ENCODE data around the gene MROH8.
"Not testable (repeated sequence)": the region's sequence is repeated elsewhere in the genome, so short reads cannot be mapped to it uniquely, and the experiment has no call there.

Gene MROH8

DNA sequence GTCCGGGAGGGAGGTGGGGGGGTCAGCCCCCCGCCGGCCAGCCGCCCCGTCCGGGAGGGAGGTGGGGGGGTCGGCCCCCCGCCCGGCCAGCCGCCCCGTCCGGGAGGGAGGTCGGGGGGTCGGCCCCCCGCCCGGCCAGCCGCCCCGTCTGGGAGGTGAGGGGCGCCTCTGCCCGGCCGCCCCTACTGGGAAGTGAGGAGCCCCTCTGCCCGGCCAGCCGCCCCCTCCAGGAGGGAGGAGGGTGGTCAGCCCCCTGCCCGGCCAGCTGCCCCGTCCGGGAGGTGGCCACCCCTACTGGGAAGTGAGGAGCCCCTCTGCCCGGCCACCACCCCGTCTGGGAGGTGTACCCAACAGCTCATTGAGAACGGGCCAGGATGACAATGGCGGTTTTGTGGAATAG, 53.1 kb downstream of the MROH8 start:
- not testable (repeated sequence) for H3K27ac ChIP-seq (ENCODE audit: low read length); H3K4me1 ChIP-seq (ENCODE audit: control insufficient read depth, insufficient read depth, low read length); H3K27me3 ChIP-seq (ENCODE audit: control insufficient read depth in 1 of 2, insufficient read depth in 2 of 2, low read length in 2 of 2); H3K9me3 ChIP-seq (ENCODE audit: control insufficient read depth in 2 of 2, low read length in 2 of 2); H3K36me3 ChIP-seq (ENCODE audit: control insufficient read depth in 2 of 2, insufficient read depth in 2 of 2, low read length in 2 of 2); H3K9ac ChIP-seq (ENCODE audit: low read length in 2 of 2); H3K4me3 ChIP-seq (ENCODE audit: low read length in 2 of 2)

DNA sequence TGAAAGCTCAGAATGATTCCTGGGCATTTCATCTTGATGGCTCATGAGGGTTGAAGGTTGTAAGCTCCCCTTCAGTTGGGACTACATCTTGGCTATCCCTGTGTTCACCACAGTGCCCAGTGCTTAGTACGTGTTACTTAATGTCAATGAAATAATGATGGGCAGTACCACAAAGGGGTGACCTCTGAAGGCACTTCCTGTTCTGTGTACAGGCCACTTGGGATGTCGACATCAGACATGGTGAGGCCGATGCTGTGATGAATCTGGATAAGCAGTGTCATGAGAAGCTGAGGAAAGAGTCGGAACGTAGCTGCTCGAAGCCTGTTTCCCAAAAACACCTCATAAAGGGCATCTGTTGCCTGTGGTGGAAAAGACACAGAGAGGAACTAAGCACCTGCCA, 55.9 kb downstream of the MROH8 start:
- Histone ChIP-seq H3K27me3 (ENCODE audit: control insufficient read depth in 1 of 2, insufficient read depth in 2 of 2, low read length in 2 of 2) (no peaks in the 10 kb centered on the region), H3K36me3 (ENCODE audit: control insufficient read depth in 2 of 2, insufficient read depth in 2 of 2, low read length in 2 of 2) (no peaks in the 10 kb centered on the region), H3K4me3 (ENCODE audit: low read length in 2 of 2) (no peak overlapping the region), H3K9me3 (ENCODE audit: control insufficient read depth in 2 of 2, low read length in 2 of 2) (no peaks in the 10 kb centered on the region), H3K9ac (ENCODE audit: low read length in 2 of 2) (no peak overlapping the region), H3K4me1 (ENCODE audit: control insufficient read depth, insufficient read depth, low read length) (no peaks in the 10 kb centered on the region), H3K27ac (ENCODE audit: low read length) (no peak overlapping the region)

DNA sequence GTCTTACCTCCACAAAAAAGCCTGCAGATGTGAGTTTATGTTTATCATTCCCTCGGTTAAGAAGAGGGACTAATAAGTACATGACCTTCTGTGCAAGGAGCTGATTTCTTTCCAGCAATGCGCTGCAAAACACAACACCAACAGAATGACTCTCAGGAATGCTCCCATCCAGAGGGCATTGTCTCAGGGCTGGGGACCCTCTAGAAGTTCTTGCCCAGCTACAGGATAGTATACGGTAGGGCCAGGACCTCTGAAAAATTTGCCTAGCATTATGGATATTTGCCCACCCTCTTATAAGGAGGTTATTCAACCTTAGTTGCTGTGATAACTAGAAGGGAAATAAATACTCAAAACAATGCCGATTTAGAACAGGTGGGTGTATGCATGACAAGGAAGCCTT, 58.9 kb downstream of the MROH8 start:
- no peak overlapping the region for H3K4me3 ChIP-seq (ENCODE audit: low read length in 2 of 2)
- H3K4me1 ChIP-seq (ENCODE audit: control insufficient read depth, insufficient read depth, low read length): no peaks in the 10 kb centered on the region
- H3K36me3 ChIP-seq (ENCODE audit: control insufficient read depth in 2 of 2, insufficient read depth in 2 of 2, low read length in 2 of 2): no peaks in the 10 kb centered on the region
- H3K9me3 ChIP-seq (ENCODE audit: control insufficient read depth in 2 of 2, low read length in 2 of 2): no peaks in the 10 kb centered on the region
- H3K27ac ChIP-seq (ENCODE audit: low read length): no peak overlapping the region
- no peaks in the 10 kb centered on the region for H3K27me3 ChIP-seq (ENCODE audit: control insufficient read depth in 1 of 2, insufficient read depth in 2 of 2, low read length in 2 of 2)
- no peak overlapping the region for H3K9ac ChIP-seq (ENCODE audit: low read length in 2 of 2)

DNA sequence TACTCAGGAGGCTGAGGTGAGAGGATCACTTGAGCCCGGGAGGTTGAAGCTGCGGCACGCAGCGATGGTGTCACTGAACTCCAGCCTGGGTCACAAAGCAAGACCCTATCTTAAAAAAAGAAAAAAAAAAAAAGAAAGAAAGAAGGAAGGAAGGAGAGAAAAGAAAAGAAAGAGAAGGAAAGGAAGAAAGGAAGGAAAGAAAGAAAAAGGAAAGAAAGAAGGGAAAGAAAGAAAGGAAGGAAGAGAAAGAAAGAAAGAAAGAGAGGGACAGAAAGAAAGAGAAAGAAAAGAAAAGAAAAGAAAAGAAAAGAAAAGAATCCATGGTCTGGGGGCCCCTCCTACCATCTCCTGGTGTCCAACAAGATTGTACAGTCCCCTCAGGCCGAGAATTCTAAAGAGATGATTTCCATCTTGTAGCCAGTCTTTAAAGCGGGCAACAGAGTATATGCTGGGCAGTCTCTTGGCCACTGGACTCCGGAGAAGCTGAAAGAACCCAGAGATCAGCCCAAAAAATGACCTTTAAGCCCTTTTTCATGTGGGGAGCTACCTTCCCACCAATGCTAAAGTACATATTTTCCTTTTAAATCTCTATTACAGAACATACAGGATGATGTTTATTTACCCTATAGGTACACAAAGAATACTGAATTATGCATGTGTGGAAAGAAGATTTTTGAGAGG, 59.9 kb downstream of the MROH8 start:
- Histone ChIP-seq H3K36me3 (ENCODE audit: control insufficient read depth in 2 of 2, insufficient read depth in 2 of 2, low read length in 2 of 2) (no peaks in the 10 kb centered on the region), H3K27ac (ENCODE audit: low read length) (no peak overlapping the region), H3K4me3 (ENCODE audit: low read length in 2 of 2) (no peak overlapping the region), H3K27me3 (ENCODE audit: control insufficient read depth in 1 of 2, insufficient read depth in 2 of 2, low read length in 2 of 2) (no peaks in the 10 kb centered on the region), H3K9me3 (ENCODE audit: control insufficient read depth in 2 of 2, low read length in 2 of 2) (no peaks in the 10 kb centered on the region), H3K9ac (ENCODE audit: low read length in 2 of 2) (no peak overlapping the region), H3K4me1 (ENCODE audit: control insufficient read depth, insufficient read depth, low read length) (no peaks in the 10 kb centered on the region)

DNA sequence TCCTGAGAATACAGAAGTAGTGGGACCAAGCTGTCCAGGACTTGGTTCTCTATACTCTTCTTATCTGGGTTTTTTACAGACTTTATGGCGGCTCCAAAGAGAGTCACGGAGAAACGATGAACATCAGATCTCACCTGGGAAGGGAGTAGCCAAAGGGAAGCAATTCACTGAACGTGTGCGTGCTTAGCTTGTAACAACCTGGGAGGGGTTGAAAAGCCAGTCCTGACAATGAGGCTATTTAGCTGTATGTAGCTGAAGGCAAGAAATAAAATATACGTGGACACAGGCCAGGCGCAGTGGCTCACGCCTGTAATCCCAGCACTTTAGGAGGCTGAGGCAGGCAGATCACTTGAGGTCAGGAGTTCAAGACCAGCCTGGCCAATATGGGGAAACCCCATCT, 65.3 kb downstream of the MROH8 start:
- Histone ChIP-seq H3K4me1 (ENCODE audit: control insufficient read depth, insufficient read depth, low read length) (no peaks in the 10 kb centered on the region), H3K9ac (ENCODE audit: low read length in 2 of 2) (no peak overlapping the region), H3K27ac (ENCODE audit: low read length) (no peak overlapping the region), H3K9me3 (ENCODE audit: control insufficient read depth in 2 of 2, low read length in 2 of 2) (no peaks in the 10 kb centered on the region), H3K27me3 (ENCODE audit: control insufficient read depth in 1 of 2, insufficient read depth in 2 of 2, low read length in 2 of 2) (no peaks in the 10 kb centered on the region), H3K36me3 (ENCODE audit: control insufficient read depth in 2 of 2, insufficient read depth in 2 of 2, low read length in 2 of 2) (no peaks in the 10 kb centered on the region), H3K4me3 (ENCODE audit: low read length in 2 of 2) (no peak overlapping the region)

DNA sequence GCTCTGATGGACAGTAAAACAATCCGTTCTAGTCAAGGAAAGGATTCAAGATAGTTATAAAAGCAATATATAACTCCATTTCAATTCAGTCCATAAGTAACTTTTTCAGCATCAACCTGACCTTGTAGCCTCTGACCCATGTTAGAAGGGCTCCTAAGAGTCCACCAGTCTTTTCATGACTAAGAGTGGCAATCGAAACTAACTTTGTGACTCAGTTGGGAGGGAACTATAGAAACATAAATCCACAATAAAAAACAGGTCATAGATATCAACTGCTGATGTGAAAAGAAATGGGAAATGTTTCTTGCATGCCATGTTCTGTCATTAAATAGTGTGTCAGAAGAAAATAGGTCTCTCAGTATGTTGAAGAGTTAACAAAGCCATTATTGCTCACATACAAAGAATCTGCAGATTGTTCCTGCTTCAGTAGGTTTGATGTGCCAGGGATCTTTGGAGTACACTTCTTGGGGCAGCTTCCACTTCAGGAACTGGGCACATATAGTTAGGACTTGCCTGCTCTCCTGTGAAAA, 67.4 kb downstream of the MROH8 start:
- no peaks in the 10 kb centered on the region for H3K27me3 ChIP-seq (ENCODE audit: control insufficient read depth in 1 of 2, insufficient read depth in 2 of 2, low read length in 2 of 2)
- no peak overlapping the region for H3K9ac ChIP-seq (ENCODE audit: low read length in 2 of 2)
- no peaks in the 10 kb centered on the region for H3K36me3 ChIP-seq (ENCODE audit: control insufficient read depth in 2 of 2, insufficient read depth in 2 of 2, low read length in 2 of 2)
- no peaks in the 10 kb centered on the region for H3K9me3 ChIP-seq (ENCODE audit: control insufficient read depth in 2 of 2, low read length in 2 of 2)
- H3K27ac ChIP-seq (ENCODE audit: low read length): no peak overlapping the region
- no peaks in the 10 kb centered on the region for H3K4me1 ChIP-seq (ENCODE audit: control insufficient read depth, insufficient read depth, low read length)
- H3K4me3 ChIP-seq (ENCODE audit: low read length in 2 of 2): no peak overlapping the region

DNA sequence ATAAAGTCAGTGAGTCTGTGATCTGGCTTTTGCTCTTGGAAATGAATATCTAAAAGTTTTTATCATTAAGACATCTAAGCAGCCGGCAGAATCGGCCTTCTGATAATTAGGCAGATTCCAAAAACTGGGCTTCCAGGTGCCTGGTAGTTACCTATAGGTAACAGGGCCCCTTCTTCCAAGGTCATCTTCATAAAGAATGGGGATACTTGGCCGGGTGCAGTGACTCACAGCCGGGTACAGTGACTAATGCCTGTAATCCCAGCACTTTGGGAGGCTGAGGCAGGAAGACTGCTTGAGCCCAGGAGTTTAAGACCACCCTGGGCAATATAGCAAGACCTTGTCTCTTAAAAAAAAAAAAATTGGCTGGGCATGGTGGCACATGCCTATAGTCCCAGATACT, 70.7 kb downstream of the MROH8 start:
- Histone ChIP-seq H3K4me1 (ENCODE audit: control insufficient read depth, insufficient read depth, low read length) (no peaks in the 10 kb centered on the region), H3K36me3 (ENCODE audit: control insufficient read depth in 2 of 2, insufficient read depth in 2 of 2, low read length in 2 of 2) (no peaks in the 10 kb centered on the region), H3K27me3 (ENCODE audit: control insufficient read depth in 1 of 2, insufficient read depth in 2 of 2, low read length in 2 of 2) (no peaks in the 10 kb centered on the region), H3K9me3 (ENCODE audit: control insufficient read depth in 2 of 2, low read length in 2 of 2) (no peaks in the 10 kb centered on the region), H3K4me3 (ENCODE audit: low read length in 2 of 2) (no peak overlapping the region), H3K27ac (ENCODE audit: low read length) (no peak overlapping the region), H3K9ac (ENCODE audit: low read length in 2 of 2) (no peak overlapping the region)

DNA sequence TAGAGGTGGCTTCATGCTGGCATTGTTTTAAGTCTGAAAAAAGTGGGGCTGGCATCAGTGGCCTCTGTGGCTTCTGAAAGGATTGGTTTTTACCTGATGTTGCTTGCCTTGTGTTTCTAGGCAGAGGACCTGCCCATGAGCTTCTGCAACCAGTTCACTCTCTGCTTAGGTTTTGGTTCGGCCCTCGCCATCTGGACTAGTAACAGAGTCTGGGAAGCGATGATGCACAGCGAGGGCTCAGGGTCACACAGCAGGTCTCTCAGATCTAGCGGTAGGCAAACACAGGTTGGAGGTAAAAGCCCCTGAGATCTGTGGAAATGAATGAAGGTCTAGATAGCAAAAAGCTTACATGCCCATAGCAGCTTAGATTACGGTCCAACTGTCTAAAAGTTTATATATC, 76.8 kb downstream of the MROH8 start:
- Histone ChIP-seq H3K27me3 (ENCODE audit: control insufficient read depth in 1 of 2, insufficient read depth in 2 of 2, low read length in 2 of 2) (no peaks in the 10 kb centered on the region), H3K4me1 (ENCODE audit: control insufficient read depth, insufficient read depth, low read length) (no peaks in the 10 kb centered on the region), H3K9me3 (ENCODE audit: control insufficient read depth in 2 of 2, low read length in 2 of 2) (no peaks in the 10 kb centered on the region), H3K9ac (ENCODE audit: low read length in 2 of 2) (no peak overlapping the region), H3K27ac (ENCODE audit: low read length) (no peak overlapping the region), H3K36me3 (ENCODE audit: control insufficient read depth in 2 of 2, insufficient read depth in 2 of 2, low read length in 2 of 2) (no peaks in the 10 kb centered on the region), H3K4me3 (ENCODE audit: low read length in 2 of 2) (no peak overlapping the region)

DNA sequence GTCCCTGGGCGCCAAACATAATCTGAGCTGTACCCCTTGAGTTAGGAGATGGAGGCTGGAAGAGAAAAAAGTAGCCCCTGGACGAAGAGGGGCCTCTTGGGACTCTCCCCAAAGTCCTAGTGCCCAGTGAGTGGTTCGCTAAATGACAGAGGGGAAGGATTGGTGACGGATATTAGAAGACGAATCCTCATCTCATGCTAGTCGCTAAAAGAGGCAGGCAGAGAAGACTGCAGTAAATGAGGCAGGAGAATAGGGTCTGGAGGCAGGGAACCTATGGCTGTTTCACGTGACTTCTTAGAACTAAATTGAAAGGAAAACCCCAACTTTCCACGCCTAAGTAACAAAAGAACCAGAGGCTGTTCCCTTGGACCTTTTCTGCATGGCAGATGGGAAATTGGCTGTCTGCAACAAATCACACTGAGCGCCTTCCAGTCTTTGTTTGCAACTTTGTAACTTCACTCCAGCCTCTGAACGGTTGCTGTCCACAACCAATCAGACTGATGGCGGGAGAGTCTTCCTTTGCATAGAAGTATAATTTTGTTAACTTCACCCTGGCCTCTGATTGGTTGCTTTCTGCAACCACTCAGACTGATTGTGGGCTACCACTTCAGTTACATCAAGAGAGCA, 82.8 kb downstream of the MROH8 start:
- Histone ChIP-seq H3K9ac (ENCODE audit: low read length in 2 of 2) (peak overlapping the region; percentile 62 to 71), H3K4me1 (ENCODE audit: control insufficient read depth, insufficient read depth, low read length) (peaks cover 12% of the 10 kb centered on the region), H3K36me3 (ENCODE audit: control insufficient read depth in 2 of 2, insufficient read depth in 2 of 2, low read length in 2 of 2) (no peaks in the 10 kb centered on the region), H3K4me3 (ENCODE audit: low read length in 2 of 2) (peak overlapping the region; percentile 86 to 88), H3K27me3 (ENCODE audit: control insufficient read depth in 1 of 2, insufficient read depth in 2 of 2, low read length in 2 of 2) (no peaks in the 10 kb centered on the region), H3K9me3 (ENCODE audit: control insufficient read depth in 2 of 2, low read length in 2 of 2) (no peaks in the 10 kb centered on the region), H3K27ac (ENCODE audit: low read length) (peak overlapping the region; percentile 49)

DNA sequence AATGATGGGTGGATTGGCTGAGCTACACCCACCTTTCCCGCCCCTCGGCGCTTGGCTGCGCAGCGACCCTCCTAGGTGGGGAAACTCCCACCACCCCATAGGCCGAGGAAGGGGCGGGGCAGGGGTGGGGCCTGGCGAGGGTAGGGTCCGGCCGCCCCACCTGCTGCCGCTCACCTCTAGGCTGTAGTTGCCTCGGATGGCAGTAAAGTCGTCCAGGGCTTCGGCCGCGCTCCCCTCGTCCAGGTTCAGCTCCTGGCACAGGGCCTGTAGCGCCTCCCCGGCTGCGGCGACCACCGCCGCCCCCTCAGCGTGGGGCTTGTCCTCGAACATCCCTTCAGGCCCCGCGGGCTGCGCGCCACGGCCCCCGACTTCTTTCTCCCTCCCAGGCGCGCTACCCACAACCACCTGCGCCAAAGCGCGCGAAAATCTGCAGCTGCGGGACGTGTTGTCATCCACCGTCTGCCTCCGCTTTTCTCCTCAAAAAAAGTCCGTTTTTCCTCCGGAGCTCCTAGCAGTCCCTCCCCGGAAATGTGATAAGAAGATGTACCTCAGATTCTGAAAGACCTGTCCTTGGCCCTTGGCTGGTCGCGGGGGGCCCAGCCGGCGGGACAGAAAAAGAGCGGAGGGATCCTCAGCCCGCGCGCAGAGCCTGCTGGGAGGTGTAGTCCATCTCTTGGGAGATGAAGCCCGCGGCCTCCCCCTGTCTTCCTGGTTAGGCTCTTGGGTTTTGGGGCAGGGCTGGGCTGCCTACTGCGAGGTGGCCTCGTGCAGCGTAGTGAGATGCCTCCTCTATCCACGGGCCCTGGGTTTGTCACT, 83.5 kb downstream of the MROH8 start, which contains the start of gene RBL1:
Gene RBL1 (minus strand): TSS at position 399 of the 816 bp plus-strand sequence. CDS start 69 bp downstream, at position 330.
- no peaks in the 10 kb centered on the region for H3K27me3 ChIP-seq (ENCODE audit: control insufficient read depth in 1 of 2, insufficient read depth in 2 of 2, low read length in 2 of 2)
- H3K4me3 ChIP-seq (ENCODE audit: low read length in 2 of 2): peak within 1 kb of the TSS; percentile 86 to 88
- no peaks in the 10 kb centered on the region for H3K9me3 ChIP-seq (ENCODE audit: control insufficient read depth in 2 of 2, low read length in 2 of 2)
- H3K36me3 ChIP-seq (ENCODE audit: control insufficient read depth in 2 of 2, insufficient read depth in 2 of 2, low read length in 2 of 2): no peaks in the 10 kb centered on the region
- peak within 1 kb of the TSS; percentile 62 to 71 for H3K9ac ChIP-seq (ENCODE audit: low read length in 2 of 2)
- H3K27ac ChIP-seq (ENCODE audit: low read length): peak within 1 kb of the TSS; percentile 49
- H3K4me1 ChIP-seq (ENCODE audit: control insufficient read depth, insufficient read depth, low read length): peaks cover 12% of the 10 kb centered on the region

Measured in stomach smooth muscle (tissue), 2 donors.